Omental fat pad (tissue), 4 donors: Measurements from ENCODE around the gene RBAK. TPM values are rescaled to one million over a fixed set of nuclear protein-coding genes. Genes with fewer than 3 reads are reported as not detected.
A peak's percentile ranks its signal among the peaks of the same experiment; 100 is the strongest.

Experiments
- ATAC-seq: fragments of 150-250 bp; one replicate; pipeline ENCODE4 v1.9.1; 2016; ENCODE audit warnings: mild to moderate bottlenecking, moderate library complexity; ENCODE audit not compliant: low FRiP score
- DNase-seq: peaks from one replicate; pipeline ENCODE4 v3.0.0-alpha.2; 2019; ENCODE audit warnings: low spot score
- total RNA-seq, 4 donors: library from RNA; depleted of rRNA; stranded (reverse); fragments of >200 nt; gene quantifications; one replicate each; pipeline ENCODE4 v1.1.0, GENCODE V29; 2016
- TF ChIP-seq, protein P1 (sequence below), 3 donors: fragments of 450-650 bp; IDR thresholded peaks; one replicate each; pipeline ENCODE4 v1.5.1; 2016 to 2017; ENCODE audit warnings: antibody characterized with exemption in 3 of 3, mild to moderate bottlenecking in 3 of 3, moderate library complexity in 2 of 3

The RBAK gene
- total RNA-seq, result 10 to 100 TPM in 1 of 4 donors, 1 to 10 TPM in 3; 6.7 to 14.8 (median 8.5) TPM

DNA sequence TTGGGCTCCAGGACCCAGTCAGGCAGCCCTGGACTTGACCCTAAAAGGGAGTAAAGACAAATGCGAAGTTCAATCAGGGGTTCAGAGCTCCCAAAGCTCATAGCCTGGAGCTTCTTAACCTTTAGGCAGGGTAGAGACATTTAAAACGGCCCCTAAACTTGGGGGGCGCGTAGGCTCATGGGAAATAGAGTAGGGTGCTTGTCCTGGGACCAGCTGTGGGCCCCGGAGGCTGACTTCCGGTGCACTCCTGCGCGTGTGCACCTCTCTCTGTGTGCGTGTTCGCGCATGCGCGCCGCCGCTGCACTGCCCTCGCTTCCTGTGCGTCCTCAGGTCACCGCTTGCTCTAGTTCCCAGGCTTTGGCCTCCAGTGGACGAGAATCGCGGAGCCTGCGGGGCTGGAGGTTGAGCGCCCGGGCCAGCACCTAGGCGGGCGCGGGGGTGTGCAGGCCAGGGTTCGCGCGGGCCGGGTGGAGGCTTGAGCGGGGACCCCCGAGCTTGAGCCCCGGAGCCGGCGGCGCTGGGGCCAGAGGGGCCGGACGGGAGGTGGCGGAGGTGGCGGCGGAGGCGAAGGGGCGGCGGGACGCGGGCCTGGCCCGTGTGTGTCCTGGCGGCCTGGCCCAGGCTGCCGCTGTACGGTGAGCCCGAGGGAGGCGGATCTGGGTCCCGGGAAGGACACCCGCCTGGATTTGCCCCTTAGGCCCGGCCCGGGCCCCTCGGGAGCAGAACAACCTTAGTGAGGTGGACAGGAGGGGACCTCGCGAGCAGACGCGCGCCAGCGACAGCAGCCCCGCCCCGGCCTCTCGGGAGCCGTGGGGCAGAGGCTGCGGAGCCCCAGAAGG is at the start of gene RBAK:
Gene RBAK, plus strand, starts transcription at position 303 of the 839 bp plus-strand sequence. CDS start 2,217 bp downstream, outside the sequence.
- TF ChIP-seq, protein P1, sequence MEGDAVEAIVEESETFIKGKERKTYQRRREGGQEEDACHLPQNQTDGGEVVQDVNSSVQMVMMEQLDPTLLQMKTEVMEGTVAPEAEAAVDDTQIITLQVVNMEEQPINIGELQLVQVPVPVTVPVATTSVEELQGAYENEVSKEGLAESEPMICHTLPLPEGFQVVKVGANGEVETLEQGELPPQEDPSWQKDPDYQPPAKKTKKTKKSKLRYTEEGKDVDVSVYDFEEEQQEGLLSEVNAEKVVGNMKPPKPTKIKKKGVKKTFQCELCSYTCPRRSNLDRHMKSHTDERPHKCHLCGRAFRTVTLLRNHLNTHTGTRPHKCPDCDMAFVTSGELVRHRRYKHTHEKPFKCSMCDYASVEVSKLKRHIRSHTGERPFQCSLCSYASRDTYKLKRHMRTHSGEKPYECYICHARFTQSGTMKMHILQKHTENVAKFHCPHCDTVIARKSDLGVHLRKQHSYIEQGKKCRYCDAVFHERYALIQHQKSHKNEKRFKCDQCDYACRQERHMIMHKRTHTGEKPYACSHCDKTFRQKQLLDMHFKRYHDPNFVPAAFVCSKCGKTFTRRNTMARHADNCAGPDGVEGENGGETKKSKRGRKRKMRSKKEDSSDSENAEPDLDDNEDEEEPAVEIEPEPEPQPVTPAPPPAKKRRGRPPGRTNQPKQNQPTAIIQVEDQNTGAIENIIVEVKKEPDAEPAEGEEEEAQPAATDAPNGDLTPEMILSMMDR (IDR thresholded peaks at IDR 0.05), result no peak
- DNase-seq (peak; percentile 70), ATAC-seq (peak; percentile 99)

DNA sequence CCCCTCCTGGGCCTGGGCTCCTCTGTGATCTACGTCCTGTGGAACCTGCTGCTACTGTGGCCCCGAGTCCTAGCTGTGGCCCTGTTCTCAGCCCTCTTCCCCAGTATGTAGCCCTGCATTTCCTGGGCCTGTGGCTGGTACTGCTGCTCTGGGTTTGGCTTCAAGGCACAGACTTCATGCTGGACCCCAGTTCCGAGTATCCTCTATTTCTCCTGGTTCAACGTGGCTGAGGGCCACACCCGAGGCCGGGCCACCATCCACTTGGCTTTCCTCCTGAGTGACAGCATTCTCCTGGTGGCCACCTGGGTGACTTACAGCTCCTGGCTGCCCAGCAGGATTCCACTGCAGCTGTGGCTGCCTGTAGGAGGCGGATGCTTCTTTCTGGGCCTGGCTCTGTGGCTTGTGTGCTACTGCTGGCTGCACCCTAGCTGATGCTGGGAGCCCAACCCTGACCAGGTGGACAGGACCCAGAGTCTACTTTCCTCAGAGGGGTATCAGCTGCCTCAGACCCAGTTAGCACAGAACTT is 48.9 kb upstream of the RBAK start:
- TF ChIP-seq, protein P1 (IDR thresholded peaks at IDR 0.05), result no peak
- ATAC-seq, result no peak
- DNase-seq, result no peak

DNA sequence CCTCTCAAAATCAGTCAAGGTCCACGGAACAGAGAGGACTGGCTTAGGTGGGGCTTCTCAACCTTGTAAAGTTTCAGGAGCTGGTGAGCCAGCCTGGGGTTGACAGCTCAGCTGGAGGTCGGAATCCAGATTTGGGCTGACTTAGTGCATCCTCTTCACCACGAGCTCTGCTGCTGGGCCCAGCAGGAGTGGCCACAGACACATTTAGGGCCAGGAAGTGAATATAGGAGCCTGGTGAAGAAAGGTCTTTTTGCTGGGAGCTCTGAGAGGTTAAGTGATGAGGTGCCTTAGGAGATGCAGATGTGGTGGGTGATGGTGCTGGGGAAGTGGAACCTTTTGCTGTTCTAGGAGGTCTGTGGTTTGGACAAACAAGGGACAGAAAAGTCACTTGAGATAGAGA is 47.4 kb upstream of the RBAK start:
- ATAC-seq (no peak), DNase-seq (no peak)
- TF ChIP-seq, protein P1 (IDR thresholded peaks at IDR 0.05), result no peak

DNA sequence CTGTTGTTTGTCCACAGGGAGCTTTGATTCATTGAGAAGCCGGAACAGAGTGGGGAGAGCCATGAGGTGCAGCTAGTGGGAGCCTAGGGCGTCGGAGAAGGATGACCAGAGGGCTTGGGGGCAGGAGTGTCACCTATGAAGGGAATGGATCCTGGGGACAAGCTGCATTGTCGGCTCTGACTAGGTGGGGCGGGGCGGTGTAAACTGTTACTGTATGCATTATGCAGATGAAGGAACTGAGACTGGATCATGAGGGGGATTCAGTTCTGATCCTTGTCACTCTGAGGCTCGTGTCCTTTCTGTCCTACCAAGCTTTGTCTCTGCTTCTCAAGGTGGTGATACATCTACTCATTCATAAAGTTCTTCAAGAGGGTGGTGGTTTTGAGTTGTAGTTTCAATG is 46.8 kb upstream of the RBAK start:
- no peak for DNase-seq
- no peak for ATAC-seq
- TF ChIP-seq, protein P1 (IDR thresholded peaks at IDR 0.05), result no peak

DNA sequence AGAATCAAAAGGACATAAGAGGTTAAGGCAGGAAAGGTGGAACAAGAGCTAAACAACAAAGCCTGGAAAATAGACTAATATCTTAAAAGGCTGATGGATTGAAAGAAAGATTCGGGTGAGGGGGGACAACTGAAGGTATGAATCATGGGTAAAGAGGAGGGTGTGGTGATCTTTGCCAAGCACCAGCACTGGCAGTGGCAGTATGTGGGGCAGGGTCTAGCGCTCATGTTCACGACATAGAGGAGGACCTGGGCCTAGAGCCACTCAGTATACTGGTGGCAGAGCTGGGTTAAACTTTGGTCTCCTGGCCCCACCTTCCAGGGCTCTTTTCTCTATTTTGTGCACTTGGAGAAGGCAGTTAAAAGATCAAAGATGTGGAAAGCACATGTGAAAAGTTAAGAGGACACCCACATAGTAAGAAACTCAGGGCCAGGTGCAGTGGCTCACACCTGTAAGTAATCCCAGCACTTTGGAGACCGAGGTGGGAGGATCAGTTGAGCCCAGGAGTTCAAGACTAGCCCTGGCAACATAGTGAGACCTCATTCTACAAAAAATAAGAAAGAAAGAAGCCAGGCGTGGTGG is 46.2 kb upstream of the RBAK start:
- TF ChIP-seq, protein P1 (IDR thresholded peaks at IDR 0.05), result no peak
- no peak for DNase-seq
- ATAC-seq, result no peak

DNA sequence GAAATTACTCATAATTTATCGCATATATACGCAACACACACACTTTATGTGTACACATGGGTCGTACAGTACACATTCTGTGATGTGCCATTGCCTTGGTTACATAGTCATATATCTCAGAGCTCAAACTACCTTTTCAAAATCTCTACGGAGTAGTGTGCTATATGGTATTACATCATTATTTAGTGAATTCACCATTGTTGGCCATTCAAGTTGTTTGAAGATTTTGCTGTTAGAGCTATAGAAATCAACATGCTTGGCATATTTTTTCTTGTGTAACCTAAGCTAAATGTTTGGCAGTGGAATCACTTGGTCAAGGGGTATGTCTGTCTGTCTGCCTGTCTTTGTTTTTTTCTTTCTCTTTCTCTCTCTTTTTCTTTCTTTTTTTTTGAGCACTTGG is 44.7 kb upstream of the RBAK start:
- TF ChIP-seq, protein P1 (IDR thresholded peaks at IDR 0.05), result no peak
- no peak for ATAC-seq
- no peak for DNase-seq
